Fibroblast of the aortic adventitia (primary cell): ENCODE results near the gene LONRF2. TPM values are rescaled to one million over a fixed set of nuclear protein-coding genes. Genes with fewer than 3 reads are reported as not detected.

Experiments used
- DNase-seq: peaks from one replicate; pipeline ENCODE4 v3.0.0-alpha.2; 2010; ENCODE audit warnings: low read depth
- H3K4me3 ChIP-seq: 2 replicates; pipeline ENCODE4 v1.5.1; 2011; ENCODE audit warnings: low read depth, mild to moderate bottlenecking, control low read depth, low read length, moderate library complexity
- total RNA-seq: library from RNA; depleted of rRNA; stranded (reverse); fragments of >200 nt; gene quantifications from 2 replicates; pipeline ENCODE4 v1.2.3, GENCODE V29; 2012; ENCODE audit warnings: low replicate concordance
- TF ChIP-seq, protein P1 (sequence below): IDR thresholded peaks from 2 replicates; pipeline ENCODE4 v1.5.1; 2011; ENCODE audit warnings: mild to moderate bottlenecking, low read length, control low read depth, inconsistent platforms; ENCODE audit not compliant: insufficient read depth

Gene LONRF2
- total RNA-seq, 1 donor, result 1.8 TPM

DNA sequence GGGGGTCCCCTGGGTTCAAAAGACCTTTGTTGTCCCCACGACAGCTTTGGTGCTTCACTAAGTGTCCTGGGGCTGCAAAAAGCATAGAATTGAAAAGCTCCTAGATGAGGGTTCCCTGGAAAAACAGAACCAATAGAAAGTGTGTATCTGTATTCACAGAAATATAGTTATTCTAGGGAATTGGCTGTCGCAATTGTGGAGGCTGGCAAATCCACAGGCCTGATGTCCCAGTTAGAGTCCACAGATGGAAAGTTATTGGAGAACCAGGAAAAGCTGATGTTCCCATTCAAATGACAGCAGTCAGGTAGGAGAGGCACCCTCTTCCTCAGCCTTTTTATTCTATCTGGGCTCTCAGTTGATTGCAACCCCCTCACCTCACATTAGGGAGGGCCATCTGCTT is 65.5 kb downstream of the LONRF2 start:
- H3K4me3 ChIP-seq, result no peak overlapping the region
- TF ChIP-seq, protein P1, sequence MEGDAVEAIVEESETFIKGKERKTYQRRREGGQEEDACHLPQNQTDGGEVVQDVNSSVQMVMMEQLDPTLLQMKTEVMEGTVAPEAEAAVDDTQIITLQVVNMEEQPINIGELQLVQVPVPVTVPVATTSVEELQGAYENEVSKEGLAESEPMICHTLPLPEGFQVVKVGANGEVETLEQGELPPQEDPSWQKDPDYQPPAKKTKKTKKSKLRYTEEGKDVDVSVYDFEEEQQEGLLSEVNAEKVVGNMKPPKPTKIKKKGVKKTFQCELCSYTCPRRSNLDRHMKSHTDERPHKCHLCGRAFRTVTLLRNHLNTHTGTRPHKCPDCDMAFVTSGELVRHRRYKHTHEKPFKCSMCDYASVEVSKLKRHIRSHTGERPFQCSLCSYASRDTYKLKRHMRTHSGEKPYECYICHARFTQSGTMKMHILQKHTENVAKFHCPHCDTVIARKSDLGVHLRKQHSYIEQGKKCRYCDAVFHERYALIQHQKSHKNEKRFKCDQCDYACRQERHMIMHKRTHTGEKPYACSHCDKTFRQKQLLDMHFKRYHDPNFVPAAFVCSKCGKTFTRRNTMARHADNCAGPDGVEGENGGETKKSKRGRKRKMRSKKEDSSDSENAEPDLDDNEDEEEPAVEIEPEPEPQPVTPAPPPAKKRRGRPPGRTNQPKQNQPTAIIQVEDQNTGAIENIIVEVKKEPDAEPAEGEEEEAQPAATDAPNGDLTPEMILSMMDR, result no peak
- DNase-seq, result no peak

DNA sequence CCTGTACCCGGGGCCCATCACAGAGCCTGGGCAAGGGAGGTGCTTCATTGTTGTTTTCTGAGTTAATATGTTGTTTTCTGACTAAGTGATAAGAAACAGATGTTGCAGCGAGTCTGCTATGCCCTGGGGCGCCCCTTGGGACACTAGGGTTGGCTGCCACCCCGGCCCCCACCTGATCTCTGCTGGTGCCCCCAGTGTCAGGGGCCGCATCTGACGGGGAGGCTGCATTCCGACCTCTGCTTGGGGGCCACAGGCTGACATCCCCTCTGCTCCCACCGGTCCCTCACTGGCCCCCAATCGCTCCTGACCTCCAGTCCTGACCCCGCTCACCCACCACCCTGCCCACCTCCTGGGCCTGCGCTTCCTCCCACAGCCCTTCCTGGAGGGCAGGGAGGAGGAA is 65.9 kb downstream of the LONRF2 start:
- H3K4me3 ChIP-seq, result no peak overlapping the region
- TF ChIP-seq, protein P1, result no peak
- DNase-seq, result no peak

DNA sequence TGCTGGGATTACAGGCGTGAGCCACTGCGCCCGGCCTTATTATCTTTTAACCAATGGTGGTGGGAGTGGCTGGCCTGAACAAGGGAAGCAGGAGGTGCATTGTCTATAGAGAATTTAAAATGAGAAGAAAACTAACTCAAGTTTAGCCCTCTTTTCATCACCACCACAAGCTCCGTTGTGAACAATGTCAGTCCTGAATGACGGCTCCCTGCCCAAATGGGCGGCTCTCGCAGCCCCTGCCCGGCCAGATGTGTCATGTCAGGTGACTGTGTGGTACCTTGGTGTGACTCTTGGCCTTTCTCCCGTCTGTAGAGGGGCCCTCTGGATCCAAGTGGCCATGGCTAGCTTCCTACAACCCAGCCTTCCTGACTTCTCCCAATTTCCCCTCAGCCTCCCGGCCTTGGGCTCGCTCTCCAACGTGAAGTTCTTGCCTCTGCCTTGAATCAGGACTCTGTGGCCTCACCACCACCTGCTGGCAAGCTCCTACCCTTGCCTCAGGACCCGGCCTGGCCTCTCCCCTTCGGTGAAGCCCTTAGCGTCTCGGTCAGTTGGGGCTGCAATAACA is 67.6 kb downstream of the LONRF2 start:
- TF ChIP-seq, protein P1, result no peak
- no peak overlapping the region for H3K4me3 ChIP-seq
- DNase-seq, result no peak

DNA sequence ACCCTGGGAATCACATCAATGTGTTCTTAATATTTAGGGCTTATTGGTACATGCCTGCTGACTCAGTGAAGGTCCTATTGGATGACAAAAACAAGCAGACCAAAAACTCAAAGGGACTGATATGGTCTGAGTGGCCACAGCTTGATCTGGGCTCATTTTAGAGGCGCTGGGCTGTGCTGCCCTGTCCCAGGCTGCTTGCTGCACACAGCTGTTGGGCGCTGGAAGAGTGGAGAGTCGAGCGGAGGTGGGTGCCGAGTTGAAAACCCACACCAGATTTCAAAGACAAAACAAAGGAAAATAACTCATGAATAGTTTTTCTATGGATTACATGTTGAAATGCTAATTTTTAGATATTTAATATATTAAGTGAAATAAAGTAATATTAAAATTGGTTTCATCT is 68.5 kb downstream of the LONRF2 start:
- TF ChIP-seq, protein P1, result no peak
- H3K4me3 ChIP-seq, result no peak overlapping the region
- DNase-seq, result no peak

DNA sequence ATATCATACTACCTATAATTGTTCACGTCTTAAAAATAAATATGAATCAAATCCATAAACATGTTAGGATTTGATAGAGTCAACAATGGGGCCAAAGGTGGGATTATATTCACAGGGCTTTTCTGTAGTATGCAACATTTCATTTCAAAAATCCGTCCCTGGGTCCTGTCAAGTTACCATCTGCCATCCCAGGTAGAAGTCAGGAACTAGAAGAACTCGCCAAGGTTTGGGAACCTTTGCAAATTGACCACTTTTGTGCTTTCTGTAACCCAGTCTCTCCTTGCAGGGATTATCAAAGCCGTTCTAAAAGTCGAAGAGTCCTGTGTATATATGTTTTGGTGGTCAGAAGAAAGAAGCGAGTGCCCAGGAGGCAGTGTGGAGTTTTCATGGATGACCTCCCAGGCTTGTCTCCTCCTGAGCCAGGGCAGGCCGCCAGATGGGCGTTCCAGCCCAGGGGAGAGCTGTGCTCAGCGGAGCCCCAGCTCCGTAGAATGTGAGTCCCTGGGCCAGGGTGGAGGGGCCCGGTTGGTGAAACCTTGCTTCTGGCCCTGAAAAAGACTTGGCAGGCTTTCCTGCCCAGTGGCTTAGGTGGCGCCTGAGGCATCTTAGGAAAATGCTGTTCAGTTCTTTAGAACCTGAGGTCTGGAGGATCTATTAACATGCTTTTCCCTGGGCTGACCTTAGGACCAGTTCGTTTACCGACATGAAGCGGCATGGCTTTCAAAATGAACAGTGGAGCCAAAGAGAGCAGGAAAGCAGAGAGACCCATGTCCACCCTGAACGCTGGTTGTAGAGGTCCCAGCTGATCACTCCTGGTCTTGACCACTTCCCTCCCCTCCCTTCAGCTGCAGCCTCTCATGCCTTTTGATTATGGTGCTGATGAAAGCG is 69.2 kb downstream of the LONRF2 start:
- H3K4me3 ChIP-seq, result no peak overlapping the region
- TF ChIP-seq, protein P1, result no peak
- DNase-seq, result no peak

DNA sequence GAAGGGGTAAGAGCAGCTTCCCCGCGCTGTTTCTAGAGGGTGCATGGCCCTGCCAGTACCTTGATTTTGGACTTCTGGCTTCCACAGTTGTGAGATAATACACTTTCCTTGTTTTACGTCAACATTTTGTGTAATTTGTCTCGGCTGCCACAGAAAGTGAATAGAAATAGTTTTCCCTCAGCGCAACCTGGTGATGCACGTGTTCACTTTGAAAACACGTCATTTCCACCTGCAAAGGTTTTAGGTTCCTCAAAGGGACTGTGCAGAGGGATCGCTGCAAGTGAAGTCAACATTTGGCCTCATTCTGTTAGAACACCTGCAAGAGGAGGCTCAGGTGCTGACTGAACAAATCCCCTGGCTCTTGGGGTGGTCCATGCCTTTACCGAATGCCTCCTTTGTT is 71.7 kb downstream of the LONRF2 start:
- no peak for DNase-seq
- no peak overlapping the region for H3K4me3 ChIP-seq
- TF ChIP-seq, protein P1, result no peak
